HG03439 (cell line): ENCODE data around the gene SLC4A1.

ENCODE experiments used
- ATAC-seq: cut with Tn5 transposase; IDR thresholded peaks from one replicate; pipeline ENCODE4 v1.9.1; 2021; ENCODE audit warnings: mild to moderate bottlenecking, moderate library complexity; ENCODE audit not compliant: unreplicated experiment

The SLC4A1 gene

GRCh38 chr17:44267818-44268490 lies at the start of gene SLC4A1:
SLC4A1 (minus strand) TSS chr17:44268135; CDS start chr17:44262866, 5,269 bp downstream.
- no peak for ATAC-seq

DNA sequence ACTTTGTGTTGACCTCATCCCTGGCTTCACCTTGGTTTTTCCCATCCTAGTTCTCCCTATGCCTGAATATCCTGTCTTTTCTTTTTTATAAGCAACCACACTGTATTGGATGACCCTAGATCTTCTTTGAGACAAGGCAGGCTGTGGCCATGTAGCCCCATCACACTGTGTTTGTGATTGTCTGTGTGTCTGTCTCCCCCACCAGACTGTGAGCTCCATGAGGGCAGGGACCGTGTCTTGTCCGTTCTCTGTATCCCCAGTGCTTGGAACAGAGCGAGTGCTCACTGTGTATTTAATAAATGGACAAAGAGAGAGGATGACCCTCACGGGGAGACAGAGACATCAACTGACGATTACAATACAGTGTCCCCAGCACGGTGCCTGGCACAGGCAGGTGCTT lies 49.6 kb upstream of the SLC4A1 start:
- no peak for ATAC-seq

DNA sequence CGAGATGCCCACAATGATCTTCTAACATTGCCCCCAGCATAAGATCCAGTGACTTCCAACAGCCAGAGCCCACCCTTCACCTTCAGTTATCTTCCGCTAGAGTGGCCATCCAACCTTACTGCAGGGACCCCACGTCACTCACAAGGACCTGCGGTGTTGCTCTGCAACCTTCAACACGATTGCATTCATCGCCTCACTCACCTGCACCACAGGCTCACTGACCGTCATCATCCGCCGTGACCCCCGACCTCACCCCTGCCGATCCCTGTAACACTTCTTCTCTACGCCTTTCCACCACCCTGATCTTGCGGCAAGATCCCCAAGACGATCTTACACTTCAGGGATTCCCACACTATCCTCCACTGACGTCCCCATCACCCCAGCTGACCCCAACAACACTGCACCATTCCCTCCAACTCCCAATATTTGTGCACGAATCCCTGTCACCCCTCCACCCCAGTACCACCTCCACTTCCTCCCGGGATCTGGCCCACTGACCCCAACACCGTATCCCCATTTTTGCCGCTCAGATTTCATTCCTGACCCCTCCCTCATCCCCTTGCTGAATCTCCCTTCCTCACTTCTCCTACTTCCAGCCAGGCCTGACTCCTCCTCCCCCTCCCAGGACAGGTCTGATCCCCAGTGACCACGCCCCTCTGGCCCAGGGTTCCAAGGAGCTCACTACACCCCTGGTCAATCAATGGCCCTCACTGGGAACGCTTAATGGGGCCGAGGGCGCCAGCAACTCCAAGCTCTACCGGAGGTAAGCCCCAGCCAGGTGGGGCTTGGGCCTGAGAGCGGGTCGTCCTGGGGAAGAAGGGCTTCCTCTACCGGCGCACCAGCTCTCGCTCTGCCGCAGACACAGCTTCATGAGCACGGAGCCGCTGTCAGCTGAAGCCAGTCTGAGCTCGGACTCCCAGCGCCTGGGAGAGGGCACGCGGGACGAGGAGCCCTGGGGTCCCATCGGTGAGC lies 48.1 kb upstream of the SLC4A1 start:
- no peak for ATAC-seq

DNA sequence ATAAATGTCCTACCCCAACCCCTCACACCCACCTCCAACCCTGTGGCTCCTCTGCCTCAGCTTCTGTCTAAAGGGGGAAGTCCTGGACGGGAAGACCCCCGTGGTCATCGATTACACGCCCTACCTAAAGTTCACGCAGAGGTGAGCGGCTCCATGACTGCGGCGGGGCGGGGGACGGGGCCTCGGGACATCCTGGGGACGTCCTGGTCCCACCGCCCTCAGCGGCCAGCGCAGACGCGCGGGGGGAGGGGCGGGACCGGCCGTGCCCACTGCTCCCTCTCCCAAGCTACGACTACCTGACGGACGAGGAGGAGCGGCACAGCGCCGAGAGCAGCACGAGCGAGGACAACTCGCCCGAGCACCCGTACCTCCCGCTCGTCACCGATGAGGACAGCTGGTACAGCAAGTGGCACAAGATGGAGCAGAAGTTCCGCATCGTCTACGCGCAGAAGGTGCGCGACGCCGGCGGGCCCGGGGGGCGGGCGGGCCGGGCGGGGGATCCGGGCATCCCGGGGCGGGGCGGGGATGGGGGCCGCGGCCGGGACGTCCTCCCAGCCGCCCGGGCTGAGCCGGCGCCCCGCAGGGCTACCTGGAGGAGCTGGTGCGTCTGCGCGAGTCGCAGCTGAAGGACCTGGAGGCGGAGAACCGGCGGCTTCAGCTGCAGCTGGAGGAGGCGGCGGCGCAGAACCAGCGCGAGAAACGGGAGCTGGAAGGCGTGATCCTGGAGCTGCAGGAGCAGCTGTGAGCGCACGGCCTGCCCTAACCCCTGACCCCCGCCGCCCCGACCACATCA lies 47.1 kb upstream of the SLC4A1 start:
- no peak for ATAC-seq

- ATAC-seq: no peak
Observed at GRCh38 chr17:44314524-44314868, 46.6 kb upstream of the SLC4A1 start.

GRCh38 chr17:44314031-44314430 lies 46.1 kb upstream of the SLC4A1 start:
- ATAC-seq: no peak

DNA sequence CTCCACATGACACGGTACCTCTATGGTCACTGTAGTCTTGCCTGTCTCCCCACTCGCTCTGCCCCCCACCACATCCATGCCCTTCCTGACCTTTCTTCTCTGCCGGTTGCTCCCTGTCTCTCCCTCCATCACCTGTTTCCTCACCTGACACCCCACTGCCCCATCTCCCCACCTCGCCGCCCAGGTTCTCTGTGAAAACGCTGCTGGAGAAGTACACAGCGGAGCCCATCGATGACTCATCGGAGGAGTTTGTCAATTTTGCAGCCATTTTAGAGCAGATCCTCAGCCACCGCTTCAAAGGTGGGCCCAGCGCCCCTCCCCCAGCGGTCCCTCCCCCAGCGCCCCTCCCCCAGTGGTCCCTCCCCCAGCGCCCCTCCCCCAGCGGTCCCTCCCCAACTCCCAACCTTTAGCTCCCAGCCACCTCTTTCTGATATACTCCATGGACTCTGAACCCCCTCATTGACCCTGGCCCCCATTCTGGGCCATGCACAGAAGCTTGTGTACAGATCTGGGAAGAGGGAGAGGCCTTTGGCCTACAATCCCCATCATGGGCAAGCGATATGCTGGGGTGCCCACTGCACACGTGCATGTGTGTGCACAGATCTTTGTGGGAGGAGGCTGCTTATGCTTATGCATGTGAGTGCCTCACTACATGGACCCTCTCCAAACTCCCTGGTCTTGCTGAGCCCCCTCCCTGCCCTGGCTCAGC lies 44.6 kb upstream of the SLC4A1 start:
- no peak for ATAC-seq

DNA sequence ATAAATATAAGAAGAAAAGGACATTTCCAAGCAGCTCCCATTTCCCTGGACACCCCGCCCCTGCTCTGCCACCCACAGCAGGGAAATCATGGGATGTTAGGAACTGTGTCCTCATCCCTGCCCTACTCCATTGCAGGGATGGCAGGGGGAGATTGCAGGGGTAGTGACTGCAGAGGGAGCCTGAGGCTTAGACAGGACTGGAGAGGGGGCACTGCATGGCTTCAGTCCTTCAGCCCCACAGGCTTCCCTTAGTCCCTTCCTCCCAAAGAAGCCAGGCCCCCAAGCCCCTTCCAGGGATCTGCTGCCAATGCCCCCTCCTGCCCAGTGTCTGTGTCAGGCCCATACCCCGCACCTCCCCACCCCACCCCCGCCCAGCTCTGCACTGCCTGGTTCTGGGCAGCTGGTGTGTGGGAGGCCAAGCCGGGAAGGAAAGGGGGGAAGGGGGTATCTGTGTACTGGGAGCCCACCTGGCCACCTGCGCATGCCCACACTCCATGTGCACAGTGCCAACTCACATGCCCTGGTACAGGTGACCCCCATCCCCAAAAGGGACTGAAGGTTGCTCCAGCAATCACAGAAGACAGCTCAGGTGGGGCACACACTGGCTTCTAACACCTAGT lies 43.7 kb upstream of the SLC4A1 start:
- ATAC-seq: no peak

- no peak for ATAC-seq
Observed at GRCh38 chr17:44310609-44311376, 42.9 kb upstream of the SLC4A1 start.

- no peak for ATAC-seq
Observed at GRCh38 chr17:44310188-44310587, 42.3 kb upstream of the SLC4A1 start.

GRCh38 chr17:44309472-44309871 lies 41.5 kb upstream of the SLC4A1 start:
- ATAC-seq: no peak

DNA sequence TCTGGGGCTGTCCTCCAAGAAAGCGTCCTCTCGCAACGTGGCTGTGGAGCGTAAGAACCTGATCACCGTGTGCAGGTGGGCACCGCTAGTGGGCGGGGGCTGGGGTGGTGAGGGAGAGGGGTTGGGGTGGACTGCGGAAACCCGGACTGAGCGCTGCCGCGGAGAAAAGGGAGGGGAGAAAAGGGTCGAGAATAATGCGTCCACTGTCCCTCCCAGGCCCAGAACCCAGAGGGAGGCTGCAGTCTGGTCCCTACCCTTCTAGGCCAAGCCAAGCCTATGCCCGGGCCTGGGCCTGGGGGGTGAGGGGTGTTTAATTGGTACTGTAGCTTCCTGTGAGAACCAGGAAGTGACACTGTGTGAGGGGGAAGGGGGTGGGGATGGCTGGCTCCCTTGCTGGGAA lies 40.9 kb upstream of the SLC4A1 start:
- no peak for ATAC-seq

DNA sequence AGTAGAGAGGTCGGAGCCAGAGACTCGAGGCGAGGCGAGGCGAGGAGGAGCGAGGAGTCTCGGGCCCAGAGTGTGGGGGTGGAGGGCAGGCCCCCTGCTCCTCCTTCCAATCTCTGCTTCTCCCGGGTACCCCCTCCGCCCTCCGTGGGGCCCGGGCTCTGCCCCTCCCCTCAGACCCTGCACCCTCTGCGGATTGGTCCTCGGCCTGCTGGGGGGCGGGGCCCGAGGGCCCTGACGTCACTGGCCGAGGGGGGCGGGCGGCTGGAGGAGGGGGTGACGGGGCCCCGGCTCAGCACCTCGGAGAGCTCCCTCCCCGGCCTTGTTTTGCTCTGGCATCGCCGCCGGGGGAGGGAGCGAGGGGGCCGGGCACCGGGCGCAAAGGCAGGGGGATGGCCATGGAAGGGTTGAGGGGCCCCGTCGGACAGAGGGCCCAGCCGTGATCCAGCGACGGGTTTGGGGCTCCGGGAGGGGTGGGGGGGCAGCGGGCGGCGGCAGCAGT lies 40.4 kb upstream of the SLC4A1 start, which contains the start of gene RUNDC3A:
RUNDC3A (plus strand) TSS at position 282 of the 499 bp plus-strand sequence. CDS start 232 bp downstream, outside the sequence.
- ATAC-seq: peak; percentile 53

DNA sequence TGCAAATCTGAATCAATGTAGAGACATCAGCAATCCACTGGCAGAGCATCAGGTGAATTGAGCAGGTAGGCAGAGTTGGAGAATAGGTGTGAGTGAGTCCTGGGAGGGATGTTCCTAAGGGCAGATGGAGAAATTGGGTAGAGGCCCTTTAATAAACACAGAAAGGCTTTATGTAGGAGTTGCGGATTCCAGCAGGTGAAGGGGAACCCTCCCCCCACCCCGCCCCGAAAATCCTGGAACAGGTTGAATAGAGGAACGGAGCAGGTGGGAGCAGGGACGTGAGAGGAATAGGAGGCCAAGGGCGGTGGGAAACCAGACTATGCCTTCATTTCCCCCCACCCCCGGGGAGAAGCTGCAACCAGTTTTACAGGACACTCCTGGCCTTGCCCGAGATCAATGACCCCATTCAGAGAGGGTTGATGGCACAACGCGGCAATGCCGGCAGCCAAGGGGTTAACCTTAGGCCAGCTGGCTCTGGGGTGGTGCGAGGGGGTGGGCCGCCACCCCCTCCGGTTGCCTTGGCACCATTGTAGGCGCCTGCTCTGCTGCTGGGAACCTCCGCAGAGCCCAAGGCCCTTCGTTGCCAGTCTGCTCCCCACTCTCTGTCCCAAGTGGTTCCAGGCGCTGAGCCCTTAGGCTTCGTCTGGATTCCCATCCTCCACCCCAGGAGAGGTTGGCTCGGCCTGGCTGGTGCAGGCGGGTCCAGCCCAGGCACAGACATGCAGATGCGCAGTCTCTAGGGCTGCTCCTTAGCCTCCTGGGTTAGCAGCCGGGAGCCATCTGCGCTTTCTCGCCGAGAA lies 39.7 kb upstream of the SLC4A1 start:
- ATAC-seq: peak; percentile 5

GRCh38 chr17:44304651-44305050 lies 36.7 kb upstream of the SLC4A1 start:
- no peak for ATAC-seq

DNA sequence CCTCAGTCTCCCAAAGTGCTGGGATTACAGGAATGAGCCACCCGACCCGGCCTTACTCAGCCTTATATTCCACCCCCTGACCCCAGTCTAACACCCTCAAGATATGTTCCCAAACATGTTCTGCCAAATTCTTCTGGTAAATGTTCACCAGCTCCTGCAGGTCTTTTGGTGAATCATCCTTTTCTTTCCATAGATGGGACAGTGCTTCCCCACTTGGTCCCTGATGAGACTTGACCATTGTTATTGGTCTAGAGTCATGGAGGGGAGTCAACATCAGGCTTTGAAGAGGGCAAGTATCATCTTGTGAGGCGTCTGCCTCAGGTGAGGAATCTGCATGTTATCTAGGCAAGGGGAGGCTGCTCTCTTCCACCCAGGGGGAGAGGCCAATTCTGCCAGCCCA lies 30.0 kb upstream of the SLC4A1 start:
- no peak for ATAC-seq

DNA sequence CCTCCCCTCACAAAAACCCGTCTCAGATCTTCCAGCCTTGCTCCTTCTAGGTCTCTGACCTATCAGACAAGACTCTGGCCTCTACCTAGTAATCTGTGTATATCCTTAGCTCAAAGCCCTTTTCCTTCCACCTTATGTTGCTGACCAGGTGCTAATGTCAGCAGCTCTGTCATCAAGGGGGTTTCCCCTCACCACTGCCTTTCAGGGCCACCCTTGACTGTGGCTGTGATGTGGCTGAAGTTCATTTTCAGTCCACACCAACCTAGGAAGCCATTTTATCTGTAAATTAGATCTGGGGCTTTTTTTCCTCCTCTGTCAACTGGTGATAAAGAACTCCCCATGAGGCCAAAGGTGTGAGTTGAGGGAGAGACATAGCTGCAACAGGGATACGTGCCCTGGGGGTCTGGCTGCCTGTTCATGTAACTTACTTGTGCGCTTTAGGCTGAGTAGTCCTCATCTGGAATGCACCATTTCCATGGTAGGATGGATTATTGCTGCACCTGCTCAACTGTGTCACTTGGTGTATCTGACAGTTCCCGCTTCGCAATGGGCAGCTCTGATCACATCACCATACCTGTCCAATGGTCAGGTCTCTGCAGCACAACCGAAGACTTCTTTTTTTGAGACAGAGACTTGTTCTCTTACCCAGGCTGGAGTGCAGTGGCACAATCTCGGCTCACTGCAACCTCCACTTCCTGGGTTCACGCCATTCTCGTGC lies 25.7 kb upstream of the SLC4A1 start:
- ATAC-seq: no peak

DNA sequence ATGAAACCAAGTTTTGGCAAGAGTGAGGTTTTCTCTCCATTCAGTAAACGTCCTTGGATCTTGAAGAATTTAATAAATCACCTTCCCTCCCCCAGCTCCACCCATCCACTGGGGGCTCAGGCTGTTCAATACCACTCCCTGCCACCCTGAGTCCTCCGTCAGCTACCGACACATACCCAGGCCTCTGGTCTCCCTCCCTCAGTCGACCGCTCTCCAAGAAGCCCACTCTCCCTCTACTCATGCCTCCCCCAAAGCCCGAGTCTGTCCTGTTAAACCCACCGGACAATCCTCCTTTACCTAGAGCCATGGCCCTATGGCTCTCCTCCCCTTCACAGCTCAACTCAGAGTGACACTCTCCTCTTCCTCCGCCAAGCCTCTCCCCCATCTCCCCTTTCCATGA lies 19.7 kb upstream of the SLC4A1 start:
- no peak for ATAC-seq
